ENCODE data around the gene SART3. TPM values are rescaled to one million over a fixed set of nuclear protein-coding genes. Genes with fewer than 3 reads are reported as not detected.

SART3 gene
- total RNA-seq, 4 donors from 2014 or later, result 46.1 to 77.0 (median 62.8) TPM

GRCh38 chr12:108581311-108582227, 20.6 kb upstream of the SART3 start:
- Histone ChIP-seq H3K9me3 (no peaks in the 10 kb centered on the region), H3K27me3 (no peaks in the 10 kb centered on the region), H3K36me3 (no peaks in the 10 kb centered on the region), H3K4me3 (no peak overlapping the region), H3K4me1 (peaks cover 17% of the 10 kb centered on the region), H3K27ac (peak overlapping the region; percentile 74)
- 94% methylated on average over 15 of the region's 33 CpGs for WGBS
- no peak for DNase-seq (ENCODE audit: low spot score in 2 of 2)
- TF ChIP-seq, protein P1, sequence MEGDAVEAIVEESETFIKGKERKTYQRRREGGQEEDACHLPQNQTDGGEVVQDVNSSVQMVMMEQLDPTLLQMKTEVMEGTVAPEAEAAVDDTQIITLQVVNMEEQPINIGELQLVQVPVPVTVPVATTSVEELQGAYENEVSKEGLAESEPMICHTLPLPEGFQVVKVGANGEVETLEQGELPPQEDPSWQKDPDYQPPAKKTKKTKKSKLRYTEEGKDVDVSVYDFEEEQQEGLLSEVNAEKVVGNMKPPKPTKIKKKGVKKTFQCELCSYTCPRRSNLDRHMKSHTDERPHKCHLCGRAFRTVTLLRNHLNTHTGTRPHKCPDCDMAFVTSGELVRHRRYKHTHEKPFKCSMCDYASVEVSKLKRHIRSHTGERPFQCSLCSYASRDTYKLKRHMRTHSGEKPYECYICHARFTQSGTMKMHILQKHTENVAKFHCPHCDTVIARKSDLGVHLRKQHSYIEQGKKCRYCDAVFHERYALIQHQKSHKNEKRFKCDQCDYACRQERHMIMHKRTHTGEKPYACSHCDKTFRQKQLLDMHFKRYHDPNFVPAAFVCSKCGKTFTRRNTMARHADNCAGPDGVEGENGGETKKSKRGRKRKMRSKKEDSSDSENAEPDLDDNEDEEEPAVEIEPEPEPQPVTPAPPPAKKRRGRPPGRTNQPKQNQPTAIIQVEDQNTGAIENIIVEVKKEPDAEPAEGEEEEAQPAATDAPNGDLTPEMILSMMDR (IDR thresholded peaks at IDR 0.05), result no peak
- TF ChIP-seq POLR2AphosphoS5 (IDR thresholded peaks at IDR 0.05) (no peak), POLR2A (IDR thresholded peaks at IDR 0.05) (no peak), EP300 (IDR thresholded peaks at IDR 0.05) (no peak)

- Histone ChIP-seq H3K36me3 (no peaks in the 10 kb centered on the region), H3K4me1 (peaks cover 17% of the 10 kb centered on the region), H3K9me3 (no peaks in the 10 kb centered on the region), H3K27ac (no peak overlapping the region), H3K27me3 (no peaks in the 10 kb centered on the region), H3K4me3 (no peak overlapping the region)
- WGBS, result 57% methylated on average over 3 of the region's 3 CpGs
- TF ChIP-seq, protein P1 (IDR thresholded peaks at IDR 0.05), result no peak
- TF ChIP-seq POLR2AphosphoS5 (IDR thresholded peaks at IDR 0.05) (peak in 1 of 3 donors; percentile 50), EP300 (IDR thresholded peaks at IDR 0.05) (no peak), POLR2A (IDR thresholded peaks at IDR 0.05) (no peak)
- DNase-seq (ENCODE audit: low spot score in 2 of 2), result no peak
Measured at GRCh38 chr12:108580531-108580930, 19.6 kb upstream of the SART3 start.

DNA sequence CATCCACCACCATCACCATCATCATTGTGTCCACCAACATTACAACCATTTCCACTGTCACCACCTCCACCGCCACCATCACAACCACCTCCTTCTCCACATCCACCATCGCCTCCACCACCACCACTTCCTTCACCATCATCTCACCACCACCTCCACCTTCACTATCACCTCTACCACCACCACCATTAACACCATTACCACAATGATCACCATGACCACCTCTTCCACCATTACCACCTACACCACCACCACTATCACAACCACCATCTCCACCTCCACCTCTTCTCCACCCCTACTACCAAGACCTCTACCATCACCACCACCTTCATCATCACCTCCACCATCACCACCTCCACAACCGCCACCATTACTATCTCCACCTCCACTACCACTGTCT, 17.8 kb upstream of the SART3 start:
- Histone ChIP-seq H3K4me3 (no peak overlapping the region), H3K36me3 (no peaks in the 10 kb centered on the region), H3K27me3 (no peaks in the 10 kb centered on the region), H3K9me3 (no peaks in the 10 kb centered on the region), H3K27ac (no peak overlapping the region), H3K4me1 (peaks cover 15% of the 10 kb centered on the region)
- TF ChIP-seq POLR2A (IDR thresholded peaks at IDR 0.05), result no peak
- TF ChIP-seq EP300 (IDR thresholded peaks at IDR 0.05), result no peak
- no peak for TF ChIP-seq POLR2AphosphoS5 (IDR thresholded peaks at IDR 0.05)
- TF ChIP-seq, protein P1 (IDR thresholded peaks at IDR 0.05), result no peak
- 94% methylated on average over 3 of the region's 3 CpGs for WGBS
- peak in 1 of 2 donors; percentile 31 for DNase-seq (ENCODE audit: low spot score in 2 of 2)

- no peak for DNase-seq (ENCODE audit: low spot score in 2 of 2)
- no peaks in the 10 kb centered on the region for H3K9me3 ChIP-seq
- H3K4me1 ChIP-seq, result peaks cover 13% of the 10 kb centered on the region
- TF ChIP-seq POLR2AphosphoS5 (IDR thresholded peaks at IDR 0.05) (no peak), EP300 (IDR thresholded peaks at IDR 0.05) (no peak)
- no peak overlapping the region for H3K4me3 ChIP-seq
- H3K36me3 ChIP-seq, result no peaks in the 10 kb centered on the region
- H3K27ac ChIP-seq, result no peak overlapping the region
- 66% methylated on average over 2 of the region's 2 CpGs for WGBS
- H3K27me3 ChIP-seq, result no peaks in the 10 kb centered on the region
Measured at GRCh38 chr12:108578264-108578663, 17.3 kb upstream of the SART3 start.

DNA sequence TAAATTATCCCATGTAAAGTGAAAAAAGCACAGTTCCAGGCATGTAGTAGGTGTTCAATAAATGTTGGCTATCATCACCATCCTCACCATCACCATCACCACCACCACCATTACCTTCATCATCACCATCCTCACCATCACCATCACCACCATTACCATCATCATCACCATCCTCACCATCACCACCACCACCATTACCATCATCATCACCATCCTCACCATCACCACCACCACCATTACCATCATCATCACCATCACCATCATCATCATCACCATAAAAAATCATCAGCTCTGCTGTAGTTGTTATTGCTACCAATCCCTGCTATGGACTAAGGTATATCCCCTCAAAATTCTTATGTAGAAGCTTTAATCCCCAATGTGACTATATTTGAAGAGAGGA, 16.5 kb upstream of the SART3 start:
- H3K4me3 ChIP-seq, result no peak overlapping the region
- DNase-seq (ENCODE audit: low spot score in 2 of 2), result no peak
- TF ChIP-seq, protein P1 (IDR thresholded peaks at IDR 0.05), result no peak
- no peak for TF ChIP-seq EP300 (IDR thresholded peaks at IDR 0.05)
- H3K27me3 ChIP-seq, result no peaks in the 10 kb centered on the region
- H3K27ac ChIP-seq, result no peak overlapping the region
- peaks cover 13% of the 10 kb centered on the region for H3K4me1 ChIP-seq
- H3K9me3 ChIP-seq, result no peaks in the 10 kb centered on the region
- H3K36me3 ChIP-seq, result no peaks in the 10 kb centered on the region
